SK-MEL-5 (cell line): ENCODE results near the gene WDR17. TPM values are rescaled to one million over a fixed set of nuclear protein-coding genes. Genes with fewer than 3 reads are reported as not detected.
"Not testable (repeated sequence)": the region's sequence is repeated elsewhere in the genome, so short reads cannot be mapped to it uniquely, and the experiment has no call there.

ENCODE experiments used
- DNase-seq: peaks from one replicate; pipeline ENCODE4 v3.0.0-alpha.2; 2016; ENCODE audit warnings: low read depth, low spot score
- in situ Hi-C: cut with HindIII; loops from 2 replicates; pipeline ENCODE4 v1.10.0; 2016; ENCODE audit warnings: low sequenced_read_pairs, high pct_unique_total_duplicates, low pct_unique_long_range_greater_than_20kb
- small RNA-seq, 2 experiments: library from RNA; depleted of rRNA; stranded (forward); fragments of <200 nt; gene quantifications; one replicate each; pipeline ENCODE3, GENCODE V24; 2014
- total RNA-seq: library from RNA; depleted of rRNA; stranded (reverse); fragments of >200 nt; shearing (Covaris generic); gene quantifications from 2 replicates; pipeline ENCODE4 v1.2.3, GENCODE V29; 2014; rRNA removed

The WDR17 gene
- total RNA-seq, 1 experiment from 2014 or later, result 10.7 TPM

DNA sequence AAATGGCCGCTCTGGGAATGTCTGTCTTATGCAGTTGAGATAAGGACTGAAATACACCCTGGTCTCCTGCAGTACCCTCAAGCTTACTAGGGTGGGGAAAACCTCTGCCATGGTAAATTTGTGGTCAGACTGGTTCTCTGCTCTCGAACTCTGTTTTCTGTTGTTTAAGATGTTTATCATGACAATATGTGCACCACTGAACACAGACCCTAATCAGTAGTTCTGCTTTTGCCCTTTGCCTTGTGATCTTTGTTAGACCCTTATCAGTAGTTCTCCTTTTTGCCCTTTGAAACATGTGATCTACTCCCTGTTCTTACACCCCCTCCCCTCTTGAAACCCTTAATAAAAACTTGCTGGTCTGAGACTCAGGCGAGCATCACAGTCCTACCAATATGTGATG lies 146.7 kb downstream of the WDR17 start:
- DNase-seq, in situ Hi-C loops: not testable (repeated sequence)

DNA sequence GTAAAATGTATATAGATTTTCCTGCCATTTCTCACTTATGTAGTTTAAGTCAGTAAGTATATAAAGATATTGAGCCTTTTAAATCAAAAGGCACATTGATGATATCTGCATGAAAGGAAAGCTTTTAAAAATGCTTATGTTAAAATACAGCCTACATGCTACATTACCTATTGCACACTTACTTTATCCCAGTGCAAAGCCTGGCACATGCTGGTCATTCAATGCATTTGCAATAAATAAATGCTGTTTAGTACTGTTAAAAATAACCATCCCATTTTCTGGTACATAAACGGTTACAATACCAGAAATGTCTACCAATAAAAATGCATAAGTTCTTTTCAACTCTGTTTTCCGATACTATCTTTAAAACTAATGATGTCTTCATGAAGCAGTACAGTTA lies 151.9 kb downstream of the WDR17 start:
- in situ Hi-C loops, result no loop called here
- DNase-seq, result no peak

DNA sequence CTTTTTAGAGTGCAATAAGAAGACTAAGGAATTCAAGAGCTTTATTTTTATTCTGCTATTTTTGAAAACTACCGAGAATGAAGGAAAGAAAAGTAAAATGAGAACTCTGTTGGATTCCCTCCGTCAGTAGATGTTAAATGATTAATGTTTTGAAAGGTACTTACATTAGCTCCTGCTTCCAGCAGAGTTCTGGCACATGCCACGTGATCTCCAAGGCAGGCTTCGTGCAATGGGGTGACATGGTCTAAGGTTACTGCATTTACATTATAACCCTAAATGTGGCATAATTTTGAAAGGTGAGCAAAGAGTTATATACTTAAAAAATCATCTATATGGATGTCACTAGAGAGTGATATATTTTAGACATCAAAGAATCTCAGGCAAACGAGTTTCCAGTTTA lies 156.5 kb downstream of the WDR17 start:
- in situ Hi-C loops, result no loop called here
- DNase-seq, result no peak

DNA sequence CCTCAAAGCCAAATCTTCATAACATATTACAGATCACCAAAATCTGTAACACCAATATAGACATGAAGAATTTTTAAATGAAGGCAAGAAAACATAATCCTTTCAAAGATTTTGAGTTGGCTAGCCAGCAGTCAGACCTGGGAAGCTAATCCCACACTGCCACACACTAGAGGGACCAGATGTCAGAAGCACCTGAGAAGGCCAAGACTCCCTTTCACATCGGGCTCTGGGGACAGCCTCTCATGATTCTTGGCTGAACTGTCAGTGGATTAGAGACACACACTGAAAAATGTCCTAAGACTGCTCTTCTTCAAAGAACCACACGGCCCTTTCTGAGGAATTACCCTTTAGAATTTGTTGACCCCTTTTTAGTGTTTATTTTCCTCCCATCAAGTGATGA lies 157.9 kb downstream of the WDR17 start:
- in situ Hi-C loops, result no loop called here
- DNase-seq, result no peak

DNA sequence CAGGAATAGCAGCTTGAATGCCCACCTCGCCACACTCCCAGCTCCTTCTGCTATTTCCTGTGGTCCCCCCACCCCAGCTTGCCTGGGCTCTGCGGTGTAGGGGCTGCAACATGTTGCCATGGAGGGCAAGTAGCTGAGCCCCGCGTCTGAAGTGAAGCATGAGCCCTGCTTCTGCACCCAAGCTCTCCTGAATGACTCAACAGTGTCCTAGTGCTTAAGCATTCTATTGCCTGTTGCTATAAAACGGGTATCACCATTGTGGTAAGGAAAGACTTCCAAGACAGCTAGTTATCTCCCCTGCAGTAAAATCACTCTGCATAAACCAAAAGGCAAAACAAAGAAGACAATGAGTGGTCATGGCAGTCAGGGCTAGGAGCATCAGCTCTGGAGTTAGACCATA lies 161.1 kb downstream of the WDR17 start:
- in situ Hi-C loops, result no loop called here
- no peak for DNase-seq

DNA sequence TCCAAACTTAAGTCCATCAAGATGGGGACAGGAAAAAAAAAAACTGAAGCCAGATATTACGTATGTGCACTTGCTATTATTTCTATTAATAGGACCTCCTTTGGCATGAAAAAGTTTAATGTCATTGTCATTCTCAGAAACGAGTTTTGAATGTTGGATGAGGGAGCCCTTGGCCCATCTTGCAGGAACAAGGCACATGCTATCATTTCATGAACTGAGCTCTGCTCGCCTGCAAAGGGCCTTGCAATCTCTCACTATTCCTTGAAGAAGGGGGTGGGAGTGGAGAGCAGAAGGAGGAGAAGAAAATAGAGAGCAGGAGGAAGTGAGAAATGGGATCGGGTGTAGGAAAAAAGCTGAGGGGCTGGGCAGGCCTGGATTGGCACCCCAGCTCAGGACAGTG lies 164.0 kb downstream of the WDR17 start:
- in situ Hi-C loops, result no loop called here
- DNase-seq, result no peak

Small RNA genes within 50 kb of the gene (small RNA-seq; reads per million reads assigned to genes)
- 0 reads per million in 2 experiments for gene RF00432

Other genes starting within 250 kb of the WDR17 start
- gene SPATA4, start 129.7 kb downstream of the WDR17 start, total RNA-seq, result not detected in 2 replicates
- 4.2 and 5.2 TPM in 2 replicates for gene ASB5, start 203.4 kb downstream of the WDR17 start, total RNA-seq